HG02571 (cell line): ENCODE data around the gene EHD4.

Experiments used
- ATAC-seq: cut with Tn5 transposase; IDR thresholded peaks from one replicate; pipeline ENCODE4 v1.9.1; 2021; ENCODE audit warnings: mild to moderate bottlenecking, moderate library complexity; ENCODE audit not compliant: unreplicated experiment

Gene EHD4

DNA sequence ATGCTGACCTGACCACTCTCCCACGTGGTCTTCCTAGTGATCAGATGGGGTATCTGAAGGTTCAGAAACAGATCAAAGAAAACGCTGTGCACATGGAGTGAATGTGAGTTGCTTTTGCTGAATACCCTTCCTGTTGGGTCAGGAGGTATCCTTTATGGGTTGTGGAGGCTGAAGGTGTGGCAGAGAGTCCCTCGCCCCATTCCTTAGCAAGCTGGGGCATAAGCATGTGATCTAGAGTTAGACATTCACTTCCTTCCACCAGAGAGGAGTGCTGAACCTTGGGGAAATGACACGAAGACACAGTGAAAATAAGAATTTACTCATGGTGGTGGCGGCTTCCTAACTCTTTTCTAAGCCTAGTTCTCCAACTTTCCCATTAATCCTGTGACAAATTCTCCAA is 50.7 kb downstream of the EHD4 start:
- ATAC-seq, result no peak

DNA sequence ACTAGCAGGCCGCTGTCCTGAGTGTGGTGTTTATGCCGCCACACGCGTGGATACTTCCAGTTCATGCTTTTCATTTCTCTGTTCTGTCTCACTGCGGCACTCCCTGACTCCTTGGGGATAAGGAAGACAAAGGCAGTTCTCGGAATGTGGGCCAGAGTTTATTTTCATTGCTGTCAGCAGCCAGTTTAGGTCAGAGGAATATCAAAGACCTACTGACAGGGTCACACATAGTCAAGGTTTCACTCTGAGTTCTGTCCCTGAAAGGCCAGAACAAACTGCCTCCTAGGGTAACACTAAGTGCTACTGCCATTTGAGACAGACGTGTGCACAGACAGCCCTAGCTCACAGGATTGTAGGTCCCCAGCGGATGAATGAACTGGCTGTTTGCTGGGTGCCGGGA is 51.2 kb downstream of the EHD4 start:
- ATAC-seq, result no peak

DNA sequence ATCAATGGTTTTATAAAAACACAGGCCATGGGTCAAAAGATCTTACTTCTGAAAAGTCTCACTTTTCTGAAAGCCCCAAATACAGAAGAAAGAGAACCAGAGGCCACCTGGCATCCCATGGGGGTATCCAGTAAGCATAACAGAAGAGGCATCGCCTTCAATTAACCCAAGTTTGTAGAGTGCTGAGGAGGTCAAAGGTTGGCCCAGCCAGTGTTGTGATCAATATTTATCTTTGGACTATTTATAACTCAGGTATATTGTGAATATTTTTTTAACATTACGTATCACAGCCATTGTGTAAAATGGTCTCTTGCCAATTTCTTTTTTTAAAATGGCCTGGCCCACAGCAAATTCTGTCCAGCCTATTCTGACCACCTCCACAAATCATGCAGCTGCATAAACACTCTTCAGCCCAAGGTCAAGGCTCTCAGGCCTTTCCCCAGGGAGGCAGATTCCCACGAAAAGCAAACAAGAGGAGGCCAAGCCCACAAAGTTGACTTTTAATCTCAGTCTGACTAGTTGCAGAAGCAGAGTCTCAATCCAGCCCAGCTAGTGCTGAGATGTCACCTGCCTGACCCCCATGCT is 52.3 kb downstream of the EHD4 start:
- ATAC-seq, result no peak

DNA sequence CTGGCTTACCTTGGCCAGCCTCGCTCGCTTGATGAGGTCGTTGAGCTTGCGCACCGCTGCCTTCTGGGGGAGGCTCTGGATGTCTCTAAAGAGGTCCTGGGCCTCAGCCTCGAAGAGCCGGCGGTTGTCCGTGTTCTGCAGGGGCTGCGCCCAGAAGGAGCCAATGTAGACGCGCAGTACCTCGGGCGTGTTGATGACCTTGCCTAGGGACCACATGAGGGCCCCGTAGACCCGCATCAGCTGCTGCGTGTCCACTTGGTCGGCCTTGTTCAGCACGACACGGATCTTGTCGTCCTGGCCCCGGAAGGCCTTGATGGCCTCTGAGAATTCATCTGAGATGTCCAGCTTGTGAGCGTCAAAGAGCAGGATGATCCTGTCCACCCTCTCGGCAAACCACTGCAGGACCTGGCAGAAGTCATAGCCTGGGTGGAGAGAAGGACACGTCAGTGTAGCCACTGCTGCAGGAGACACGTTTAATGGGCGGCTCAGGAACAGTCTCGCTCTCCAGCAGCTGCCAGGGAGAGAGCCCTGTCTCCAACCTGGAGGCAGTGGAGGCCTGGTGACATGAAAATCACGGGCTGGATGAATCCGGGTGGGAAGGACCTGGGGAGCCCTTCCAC is 53.0 kb downstream of the EHD4 start:
- ATAC-seq, result no peak

DNA sequence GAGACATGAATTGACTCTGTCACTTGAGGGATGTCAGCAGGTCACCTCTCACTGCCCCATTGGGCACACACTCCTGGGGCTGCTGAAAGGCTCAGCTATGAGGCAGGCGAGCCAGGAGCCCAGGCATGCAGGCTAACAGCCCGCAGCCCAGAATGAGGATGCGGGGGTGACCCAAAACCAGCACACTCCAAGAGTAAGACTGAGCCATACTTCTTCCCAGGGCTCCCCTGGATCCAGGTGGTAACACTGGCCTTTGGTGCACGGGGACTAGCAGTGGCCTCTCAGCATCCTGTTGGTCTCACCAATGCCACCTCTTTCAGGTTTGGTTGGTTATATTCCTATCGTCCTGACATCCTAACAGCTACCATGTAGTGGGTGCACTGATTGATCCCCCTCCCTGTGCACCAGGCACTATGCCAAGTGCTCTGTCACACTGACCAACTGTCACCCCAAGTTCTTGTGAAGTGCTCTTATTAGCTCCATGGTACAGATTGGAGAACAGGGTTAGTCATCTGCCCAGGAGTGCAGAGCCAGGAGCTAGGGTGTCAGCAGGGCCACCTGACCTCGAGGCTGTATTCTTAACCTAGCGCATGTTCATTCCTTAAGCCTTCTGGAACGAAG is 53.7 kb downstream of the EHD4 start:
- ATAC-seq, result no peak

DNA sequence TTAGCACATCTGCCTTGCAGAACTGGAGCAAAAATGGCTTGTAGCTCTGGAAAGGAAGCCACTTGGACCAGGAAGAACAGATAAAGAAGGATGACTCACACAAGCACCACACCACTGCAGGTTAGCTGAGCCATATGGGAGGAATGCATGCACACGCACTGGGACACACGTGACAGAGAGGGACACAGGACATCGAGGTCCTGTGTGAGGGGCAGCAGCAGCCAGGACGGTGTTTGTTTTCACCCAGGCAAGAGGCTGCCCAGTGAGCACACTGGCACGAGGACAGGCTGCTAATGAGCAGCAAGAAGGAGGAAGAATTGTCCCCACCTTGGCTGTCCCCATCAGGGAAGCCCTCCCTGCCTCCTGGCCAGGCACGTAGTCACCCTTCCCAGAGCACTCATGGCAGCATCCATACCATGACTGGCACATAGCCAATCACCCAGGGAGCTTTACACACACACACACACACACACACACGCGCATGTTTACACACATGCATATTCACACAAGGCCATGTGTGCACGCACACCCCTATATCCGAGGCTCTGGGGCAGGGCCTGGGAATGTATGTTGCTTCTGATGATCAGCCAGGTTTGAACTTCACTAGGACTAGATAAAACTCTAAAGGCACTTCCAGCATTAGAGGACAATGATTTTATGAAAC is 54.5 kb downstream of the EHD4 start:
- ATAC-seq, result no peak

DNA sequence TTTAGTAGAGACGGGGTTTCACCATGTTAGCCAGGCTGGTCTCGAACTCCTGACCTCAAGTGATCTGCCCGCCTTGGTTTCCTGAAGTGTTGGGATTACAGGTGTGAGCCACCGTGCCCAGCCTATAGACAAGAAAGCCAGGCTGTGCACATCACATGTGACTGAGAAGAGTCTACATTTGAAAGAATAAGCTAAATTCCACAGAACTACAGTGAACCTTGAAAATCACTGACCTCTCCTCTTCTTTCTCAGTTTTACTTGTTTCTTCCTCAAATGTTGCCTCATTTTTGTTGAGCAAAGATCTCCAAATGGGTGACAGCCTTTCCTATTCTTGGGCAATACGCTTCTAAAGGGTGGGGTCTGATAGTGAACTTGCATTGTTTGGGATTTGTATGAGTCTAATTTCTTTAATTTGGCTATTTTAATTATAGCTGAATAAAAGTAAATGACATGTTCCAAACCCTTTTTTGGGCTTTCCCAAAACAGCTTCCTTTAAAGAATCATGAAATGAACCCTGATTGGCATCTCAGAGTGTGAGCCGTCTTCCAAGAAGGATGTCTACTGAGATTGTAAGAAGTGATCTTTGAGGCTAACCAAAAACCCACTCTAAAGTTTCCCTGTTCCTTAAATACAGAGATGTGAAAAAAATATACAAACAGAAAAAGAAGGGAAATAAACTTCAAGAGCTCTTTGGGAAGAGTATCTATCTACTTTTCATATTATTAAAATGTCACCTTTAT is 56.9 kb downstream of the EHD4 start:
- ATAC-seq, result no peak

DNA sequence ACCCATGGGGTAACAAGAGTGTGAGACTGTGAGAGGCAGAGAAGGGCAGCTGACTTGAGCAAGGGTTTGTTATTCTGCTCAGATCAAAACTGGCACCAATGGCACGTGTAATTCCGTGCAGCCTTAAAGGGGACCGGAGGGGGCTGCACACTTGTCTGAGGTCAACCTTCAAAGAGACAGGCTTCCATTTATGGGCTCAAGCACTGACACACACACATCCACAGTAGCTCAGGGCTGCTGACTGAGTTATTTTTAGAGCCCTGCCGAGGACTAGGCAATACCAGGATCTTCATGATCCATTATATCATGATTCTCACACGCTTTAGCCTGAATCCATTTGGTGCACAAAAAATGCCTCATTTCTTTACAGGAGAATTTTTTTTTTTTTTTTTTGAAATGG is 57.9 kb downstream of the EHD4 start:
- no peak for ATAC-seq

DNA sequence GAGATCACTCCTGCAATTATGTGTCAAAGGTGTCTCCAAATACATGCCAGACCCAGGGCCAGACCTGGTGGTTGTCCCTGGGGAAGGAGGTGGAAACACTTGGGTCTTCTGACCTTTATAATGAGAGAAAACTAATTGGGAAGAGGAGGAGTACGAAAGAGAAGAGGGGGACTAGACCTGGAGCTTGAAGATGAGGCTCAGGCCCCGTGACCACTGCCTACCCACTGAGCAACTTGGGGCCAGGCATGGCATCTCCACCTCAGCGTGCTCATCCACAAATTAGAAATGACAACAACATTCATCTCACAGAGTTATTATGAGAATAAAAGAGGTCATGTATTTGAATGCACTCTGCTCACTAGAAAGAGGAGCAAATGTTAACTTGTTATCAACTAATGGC is 59.1 kb downstream of the EHD4 start:
- ATAC-seq, result no peak

DNA sequence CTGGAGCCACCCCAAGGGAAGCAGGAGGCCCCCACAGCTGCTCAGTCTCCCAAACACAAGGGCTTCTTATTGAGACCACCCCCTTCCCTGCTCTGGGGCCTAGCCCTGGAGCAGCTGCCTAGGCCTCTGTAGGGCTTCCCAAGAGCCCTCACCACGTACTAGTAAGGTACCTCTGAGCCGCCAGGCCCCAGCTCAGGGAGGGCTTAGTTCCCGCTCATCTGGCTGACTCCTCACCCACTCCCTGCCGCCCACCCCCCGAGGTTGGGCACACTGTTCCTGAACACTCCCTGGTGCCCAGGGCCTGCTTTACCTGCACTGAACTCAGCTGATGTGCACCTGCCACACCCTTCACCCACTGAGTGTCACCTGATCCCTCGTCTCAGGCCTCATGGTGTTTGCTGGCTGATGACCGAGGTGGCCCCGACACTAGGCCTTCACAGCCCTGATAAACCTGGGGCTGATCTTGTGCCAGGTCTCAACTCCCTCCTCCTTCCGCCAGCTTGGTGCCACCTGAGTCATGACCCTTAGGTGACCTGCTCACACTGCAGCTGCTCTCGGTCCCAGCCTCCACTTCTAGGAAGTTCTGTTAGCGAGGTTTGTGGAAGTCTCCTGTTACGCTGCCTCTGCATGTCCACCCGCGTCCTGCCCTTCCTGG is 60.5 kb downstream of the EHD4 start:
- no peak for ATAC-seq

DNA sequence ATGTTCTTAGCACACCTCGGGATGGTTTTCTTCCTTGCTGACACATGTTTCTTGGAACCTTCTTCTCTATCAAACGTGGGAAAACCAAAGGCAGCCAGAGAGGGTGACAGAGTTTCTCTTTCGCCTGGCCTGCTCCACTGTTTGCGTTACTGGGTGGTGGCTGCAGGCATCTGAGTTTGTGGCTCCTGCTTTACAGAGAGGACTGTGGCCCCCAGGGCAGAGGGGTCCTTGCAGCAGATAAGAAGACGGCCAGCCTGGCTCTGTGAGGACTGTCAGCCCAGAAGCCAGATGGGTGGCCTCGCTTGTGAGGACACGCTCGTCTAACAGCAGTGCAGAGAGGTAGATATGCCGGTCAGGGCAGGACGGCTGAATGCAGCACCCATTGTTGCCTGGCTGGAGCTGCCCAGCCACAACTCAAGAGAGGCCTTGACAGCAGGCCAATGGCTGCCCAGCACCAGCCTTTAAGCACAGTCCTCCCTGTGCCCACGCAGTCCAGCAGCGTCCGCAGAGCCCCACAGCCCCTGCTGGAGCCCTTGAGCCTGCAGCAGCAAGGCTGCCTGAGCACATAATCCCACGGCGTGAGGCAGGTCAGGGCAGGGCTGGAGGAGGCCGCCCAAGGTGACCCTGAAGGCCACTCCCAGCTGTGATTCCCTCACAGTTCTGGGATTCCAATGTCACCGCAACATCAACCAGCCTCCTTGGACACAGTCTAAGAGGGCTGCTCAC is 63.5 kb downstream of the EHD4 start:
- ATAC-seq, result no peak

DNA sequence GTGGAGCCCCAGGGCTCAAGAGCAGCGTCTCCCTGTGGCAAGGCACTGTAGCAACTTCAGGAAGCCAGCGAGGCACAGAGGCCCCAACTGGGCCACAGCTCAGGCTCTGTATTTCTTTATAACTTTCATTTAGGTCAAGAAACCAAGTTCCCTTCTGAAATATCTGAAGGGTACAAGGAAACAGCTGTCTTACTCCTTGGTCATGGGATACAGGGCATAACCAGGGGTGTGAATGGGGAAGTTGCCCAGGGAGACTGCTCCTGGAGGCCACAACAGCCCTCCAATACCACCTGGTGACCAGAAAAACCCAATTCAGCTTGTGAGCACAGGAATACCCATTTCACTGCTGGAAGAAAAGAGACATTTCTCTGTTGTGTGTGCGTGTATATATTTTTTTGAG is 65.2 kb downstream of the EHD4 start:
- no peak for ATAC-seq

DNA sequence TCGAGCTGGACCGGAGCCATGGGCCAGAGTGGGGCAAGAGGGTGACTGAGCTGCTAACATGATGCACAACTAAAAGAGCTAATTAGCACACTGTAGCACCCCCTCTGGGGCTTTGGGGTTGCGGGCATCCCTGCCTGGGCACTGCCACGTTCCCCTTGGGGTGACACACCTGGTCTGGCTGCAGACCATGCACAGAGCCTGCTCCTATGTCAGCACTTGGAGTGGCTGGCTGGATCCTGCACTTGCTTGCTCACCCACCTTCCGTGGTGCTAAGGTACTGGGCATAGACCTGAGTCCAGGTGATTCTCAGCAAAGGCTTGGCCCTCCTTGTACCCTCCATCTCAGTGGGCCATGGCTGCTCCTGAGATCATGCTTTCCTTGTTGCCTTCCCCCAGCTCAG is 65.7 kb downstream of the EHD4 start:
- ATAC-seq, result no peak

DNA sequence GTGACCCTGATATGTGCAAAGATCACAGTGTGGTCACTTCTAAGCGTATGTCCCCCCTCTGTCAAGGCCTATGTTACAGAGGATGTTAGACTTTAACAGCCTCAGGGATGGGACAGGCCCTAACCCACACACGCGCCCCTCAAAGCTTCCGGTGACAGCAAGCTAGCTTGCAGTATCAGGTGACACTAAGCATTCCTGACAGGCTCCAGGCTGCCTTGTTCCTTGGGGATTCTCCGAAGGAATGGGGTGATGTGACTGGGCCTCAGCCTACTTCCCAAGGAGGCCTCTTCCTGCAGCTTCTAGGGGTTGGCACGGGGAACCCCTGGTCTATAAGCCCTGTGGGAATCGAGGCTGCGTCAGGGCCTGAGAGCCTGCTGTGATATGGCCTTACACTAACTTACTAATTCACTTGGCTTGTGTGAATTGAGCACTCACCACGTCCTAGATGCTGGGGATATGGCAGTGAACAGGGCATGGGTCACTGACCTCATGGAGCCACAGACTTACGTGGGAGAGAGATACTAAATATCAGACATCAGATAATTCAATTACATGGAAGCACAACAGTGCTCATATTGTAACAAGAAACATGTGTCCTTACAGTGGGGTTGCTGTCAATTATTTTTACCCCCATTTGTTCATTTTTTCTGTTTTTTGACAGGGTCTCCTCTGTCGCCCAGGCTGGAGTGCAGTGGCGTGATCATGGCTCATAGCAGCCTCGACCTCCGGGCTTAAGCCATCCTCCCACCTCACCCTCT is 67.1 kb downstream of the EHD4 start:
- no peak for ATAC-seq

DNA sequence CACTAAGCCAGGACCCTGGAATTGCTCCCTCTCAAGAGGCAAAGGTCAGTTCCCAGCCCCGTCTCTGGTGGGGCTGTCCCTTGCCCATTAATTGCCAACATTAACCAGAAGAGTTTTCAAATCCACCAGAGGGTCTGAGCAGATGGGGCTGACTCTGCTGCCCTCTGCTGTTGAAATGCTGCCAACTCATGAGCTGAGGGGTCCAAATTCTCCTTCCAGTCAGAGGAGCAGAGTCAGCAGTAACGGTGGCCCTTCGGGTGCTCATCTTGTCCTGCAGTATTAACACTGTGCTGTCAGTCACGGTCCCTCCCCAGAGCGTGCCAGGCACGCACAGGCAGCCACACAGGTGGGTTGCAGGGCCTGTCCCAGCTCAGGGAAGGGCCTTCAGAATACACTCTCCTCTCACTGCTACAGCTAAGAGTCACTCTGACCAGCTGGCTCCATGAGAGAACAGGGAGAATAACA is 67.8 kb downstream of the EHD4 start:
- ATAC-seq, result no peak

DNA sequence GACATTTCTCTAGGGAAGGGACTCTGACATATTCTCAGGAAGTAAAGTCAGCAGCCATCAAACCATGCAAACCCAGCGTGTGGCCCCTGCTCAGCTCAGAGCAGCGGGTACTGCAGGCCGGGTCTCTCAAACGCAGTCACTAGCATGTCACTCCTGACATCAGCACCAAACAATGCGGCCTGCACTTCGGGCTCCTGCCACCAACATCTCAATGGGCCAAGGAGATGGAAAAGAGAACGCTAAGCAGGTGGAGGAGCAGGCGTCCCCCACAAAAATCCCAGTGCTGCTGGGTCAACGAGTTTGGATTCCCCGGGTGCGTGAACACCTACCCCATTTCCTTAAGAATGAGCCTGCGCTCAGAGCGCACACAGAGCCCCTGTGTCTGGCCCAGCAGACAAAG is 68.6 kb downstream of the EHD4 start:
- no peak for ATAC-seq

DNA sequence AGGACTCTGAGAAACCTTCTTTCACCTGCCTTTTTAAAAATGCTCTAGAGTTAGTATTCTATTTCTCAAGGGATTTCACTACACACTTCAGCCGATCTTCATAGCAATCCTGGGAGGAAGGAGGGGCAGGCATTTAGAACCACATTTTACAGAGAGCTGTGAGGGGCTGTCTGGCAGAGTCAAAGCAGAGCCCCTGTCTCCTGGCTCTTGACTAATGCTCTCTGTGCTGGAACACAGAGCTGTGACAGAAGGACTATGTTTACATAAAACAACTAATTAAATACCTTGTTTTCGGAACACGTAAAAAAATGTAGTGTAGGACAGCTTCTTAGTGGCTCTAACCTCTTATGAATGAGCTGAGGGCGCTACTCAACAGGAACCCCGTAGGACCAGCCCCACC is 70.9 kb downstream of the EHD4 start:
- no peak for ATAC-seq

DNA sequence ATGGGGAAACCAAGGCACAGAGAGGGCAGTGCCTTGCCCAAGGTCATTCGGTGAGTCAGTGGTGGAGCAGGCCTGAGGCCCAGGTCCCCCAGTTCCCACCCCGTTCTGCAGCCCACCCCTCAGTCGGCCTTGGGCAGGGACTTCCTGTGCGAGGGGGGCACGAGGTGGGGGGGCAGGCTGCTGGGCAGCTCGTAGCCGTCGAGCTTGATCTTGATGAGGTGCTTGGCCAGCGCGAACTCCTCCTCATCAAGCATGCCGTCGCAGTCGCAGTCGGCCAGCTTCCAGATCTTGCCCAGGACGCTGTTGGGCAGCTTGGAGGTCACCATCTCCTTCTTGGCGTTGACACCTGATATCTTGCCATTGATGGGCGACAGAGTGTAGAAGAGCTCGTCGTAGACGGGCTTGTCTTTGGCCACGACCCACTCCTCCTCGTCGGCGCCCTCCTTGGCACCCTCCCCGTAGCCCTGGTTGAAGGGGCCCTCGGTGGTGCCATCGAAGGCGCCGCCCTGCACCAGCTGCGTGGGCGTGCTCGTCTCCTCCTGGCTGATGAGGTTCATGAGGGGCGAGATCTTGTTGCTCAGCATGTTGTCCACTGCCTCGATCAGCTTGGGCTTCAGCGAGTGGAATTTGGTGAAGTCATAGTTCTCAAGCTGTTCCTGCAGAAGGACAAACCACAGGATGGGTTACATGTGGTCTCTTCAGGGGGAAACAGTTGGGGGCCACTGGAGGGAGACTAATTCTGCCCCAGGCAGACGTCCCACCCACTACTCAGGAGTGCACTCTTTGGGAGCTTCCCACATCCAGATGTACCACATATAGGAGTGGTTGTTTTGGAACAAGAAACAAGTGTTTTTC is 71.6 kb downstream of the EHD4 start:
- no peak for ATAC-seq
